ENCODE data around the gene CEBPE.

Gene CEBPE

DNA sequence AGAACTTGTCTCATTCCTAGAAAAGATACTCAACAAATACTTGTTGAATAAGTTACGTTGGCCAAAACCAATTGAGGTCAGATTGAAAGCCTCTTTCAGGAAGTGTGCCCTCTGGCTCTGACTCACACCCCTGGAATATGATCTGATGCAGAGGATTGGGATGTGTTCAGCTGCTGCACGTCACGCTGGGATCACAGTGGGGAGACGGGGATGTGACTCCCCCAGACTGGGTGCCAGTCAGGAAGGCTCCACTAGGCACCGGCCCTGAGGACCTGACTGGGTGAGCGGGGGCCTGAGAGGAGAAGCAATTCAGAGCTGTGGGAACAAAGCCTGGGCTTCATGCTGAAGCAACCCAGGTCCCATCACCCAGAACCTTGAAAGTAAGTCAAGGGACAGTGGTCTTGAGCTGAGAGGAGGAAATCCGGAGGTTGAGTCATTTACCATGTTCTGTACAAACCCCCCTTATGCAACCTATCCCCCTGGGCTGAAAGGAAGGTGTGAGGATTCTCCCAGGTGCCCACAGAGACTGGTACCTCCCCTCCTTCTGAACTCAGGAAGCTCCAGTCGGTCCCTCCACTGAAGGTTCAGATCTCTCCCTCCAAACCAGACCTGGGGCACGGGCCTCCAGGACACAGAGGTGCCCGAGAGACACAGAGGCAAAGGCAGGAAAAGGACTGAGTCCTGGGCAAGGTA, 3.9 kb downstream of the CEBPE start:
- H3K27ac ChIP-seq (ENCODE audit: low read depth, low read length, poor library complexity, severe bottlenecking), result no peak overlapping the region
- H3K4me1 ChIP-seq (ENCODE audit: insufficient read depth, low read length, severe bottlenecking), result peaks cover 12% of the 10 kb centered on the region
- no peaks in the 10 kb centered on the region for H4K20me1 ChIP-seq (ENCODE audit: insufficient read depth, low read length)
- TF ChIP-seq CTCF (IDR thresholded peaks at IDR 0.05; ENCODE audit: low read length) (no peak), EZH2 (IDR thresholded peaks at IDR 0.05; ENCODE audit: borderline replicate concordance, low read length) (no peak)
- H3F3A ChIP-seq (ENCODE audit: insufficient read depth, low read length), result no peaks in the 10 kb centered on the region
- no peak overlapping the region for H2AFZ ChIP-seq (ENCODE audit: low read length)
- no peaks in the 10 kb centered on the region for H3K9me3 ChIP-seq (ENCODE audit: low read length)
- no peaks in the 10 kb centered on the region for H3K36me3 ChIP-seq (ENCODE audit: insufficient read depth, low read length)
- no peak overlapping the region for H3K4me3 ChIP-seq (ENCODE audit: low read depth, low read length, poor library complexity, severe bottlenecking)
- no peak overlapping the region for H3K4me2 ChIP-seq (ENCODE audit: low read length)
- H3K27me3 ChIP-seq (ENCODE audit: insufficient read depth, low read length), result peaks cover 6% of the 10 kb centered on the region; the same call in 1 of the 2 replicates
- H3K9me2 ChIP-seq (ENCODE audit: low read depth, low read length), result no peaks in the 10 kb centered on the region
- no peaks in the 10 kb centered on the region for H3K79me2 ChIP-seq (ENCODE audit: insufficient read depth, low read length)
- H3K9ac ChIP-seq (ENCODE audit: low read length), result no peak overlapping the region

GRCh38 chr14:23114669-23115038, 4.4 kb downstream of the CEBPE start:
- Histone ChIP-seq H3K27ac (ENCODE audit: low read depth, low read length, poor library complexity, severe bottlenecking) (no peak overlapping the region), H3K9me3 (ENCODE audit: low read length) (no peaks in the 10 kb centered on the region), H3K27me3 (ENCODE audit: insufficient read depth, low read length) (peaks cover 6% of the 10 kb centered on the region; the same call in 1 of the 2 replicates), H3K4me3 (ENCODE audit: low read depth, low read length, poor library complexity, severe bottlenecking) (no peak overlapping the region), H2AFZ (ENCODE audit: low read length) (no peak overlapping the region), H4K20me1 (ENCODE audit: insufficient read depth, low read length) (no peaks in the 10 kb centered on the region), H3K79me2 (ENCODE audit: insufficient read depth, low read length) (no peaks in the 10 kb centered on the region), H3K4me2 (ENCODE audit: low read length) (no peak overlapping the region), H3K4me1 (ENCODE audit: insufficient read depth, low read length, severe bottlenecking) (peaks cover 7% of the 10 kb centered on the region), H3K9ac (ENCODE audit: low read length) (no peak overlapping the region), H3F3A (ENCODE audit: insufficient read depth, low read length) (no peaks in the 10 kb centered on the region), H3K36me3 (ENCODE audit: insufficient read depth, low read length) (no peaks in the 10 kb centered on the region), H3K9me2 (ENCODE audit: low read depth, low read length) (no peaks in the 10 kb centered on the region)
- TF ChIP-seq EZH2 (IDR thresholded peaks at IDR 0.05; ENCODE audit: borderline replicate concordance, low read length) (no peak), CTCF (IDR thresholded peaks at IDR 0.05; ENCODE audit: low read length) (no peak)

DNA sequence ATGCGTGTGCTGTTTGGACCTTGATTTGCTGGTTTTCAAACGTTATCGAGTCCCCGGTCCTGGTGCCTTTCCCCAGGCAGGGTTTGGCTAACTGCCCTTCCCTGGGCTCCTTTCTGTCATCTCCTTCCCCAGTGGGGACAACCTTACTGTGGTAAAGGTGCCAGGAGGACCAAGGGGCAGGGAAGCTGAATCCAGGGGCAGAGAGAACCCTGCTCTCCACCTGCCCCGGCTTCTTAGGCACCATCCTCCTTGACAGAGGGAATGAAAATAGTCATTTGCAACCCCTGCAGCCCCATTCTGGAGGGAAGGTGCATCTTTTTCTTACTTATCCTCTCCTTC, 5.0 kb downstream of the CEBPE start:
- Histone ChIP-seq H3K4me3 (ENCODE audit: low read depth, low read length, poor library complexity, severe bottlenecking) (no peak overlapping the region), H3K9me2 (ENCODE audit: low read depth, low read length) (no peaks in the 10 kb centered on the region), H3K4me2 (ENCODE audit: low read length) (no peak overlapping the region), H3K4me1 (ENCODE audit: insufficient read depth, low read length, severe bottlenecking) (peaks cover 1% of the 10 kb centered on the region), H3K27me3 (ENCODE audit: insufficient read depth, low read length) (peaks cover 6% of the 10 kb centered on the region; the same call in 1 of the 2 replicates), H3K27ac (ENCODE audit: low read depth, low read length, poor library complexity, severe bottlenecking) (no peak overlapping the region), H3F3A (ENCODE audit: insufficient read depth, low read length) (no peaks in the 10 kb centered on the region), H3K9ac (ENCODE audit: low read length) (no peak overlapping the region), H3K79me2 (ENCODE audit: insufficient read depth, low read length) (no peaks in the 10 kb centered on the region), H3K36me3 (ENCODE audit: insufficient read depth, low read length) (no peaks in the 10 kb centered on the region), H2AFZ (ENCODE audit: low read length) (no peak overlapping the region), H3K9me3 (ENCODE audit: low read length) (no peaks in the 10 kb centered on the region), H4K20me1 (ENCODE audit: insufficient read depth, low read length) (no peaks in the 10 kb centered on the region)
- no peak for TF ChIP-seq EZH2 (IDR thresholded peaks at IDR 0.05; ENCODE audit: borderline replicate concordance, low read length)
- no peak for TF ChIP-seq CTCF (IDR thresholded peaks at IDR 0.05; ENCODE audit: low read length)

Data from OCI-LY1 (cell line).